Panc1 (cell line): Measurements from ENCODE around the gene OR2B2. TPM values are rescaled to one million over a fixed set of nuclear protein-coding genes. Genes with fewer than 3 reads are reported as not detected.

Source experiments
- ATAC-seq: fragments of 200-7000 bp; cut with Tn5 transposase; 2 replicates; pipeline ENCODE4 v1.9.1; 2020; ENCODE audit warnings: mild to moderate bottlenecking, moderate library complexity
- BruUV-seq: library from RNA; stranded (reverse); fragments of 400-500 nt; replicated peaks from 2 replicates; lab custom pipeline; 2021; lab: Mats Ljungman, UMichigan
- CTCF ChIA-PET: fragments of 300-600 bp; sonication (Branson Sonifier 250); formaldehyde crosslinking; loops from one replicate; lab custom pipeline; 2022; ENCODE audit warnings: antibody characterized with exemption; lab: Charles Lee
- POLR2A ChIA-PET: fragments of 300-600 bp; sonication (Branson Sonifier 250); formaldehyde crosslinking; loops from one replicate; lab custom pipeline; 2022; ENCODE audit warnings: antibody characterized with exemption; lab: Charles Lee
- DNase-seq: peaks from one replicate; pipeline ENCODE4 v3.0.0-alpha.2; 2010; ENCODE audit warnings: low read depth, low spot score
- H3K27ac ChIP-seq: 2 replicates; pipeline ENCODE4 v1.5.1; 2011; ENCODE audit warnings: mild to moderate bottlenecking, low read length, inconsistent platforms
- H3K27me3 ChIP-seq: fragments of 200-500 bp; sonication (Bioruptor generic); 2 replicates; pipeline ENCODE4 v1.6.0; 2014; ENCODE audit warnings: low read length, inconsistent platforms; ENCODE audit not compliant: control insufficient read depth, insufficient read depth
- H3K36me3 ChIP-seq: fragments of 200-500 bp; sonication (Bioruptor generic); 2 replicates; pipeline ENCODE4 v1.5.1; 2014; ENCODE audit warnings: inconsistent platforms, mild to moderate bottlenecking, low read length, moderate library complexity; ENCODE audit not compliant: control insufficient read depth, insufficient read depth
- H3K4me1 ChIP-seq: 2 replicates; pipeline ENCODE4 v1.5.1; 2011; ENCODE audit warnings: inconsistent platforms, mild to moderate bottlenecking, low read length, moderate library complexity; ENCODE audit not compliant: control insufficient read depth, insufficient read depth
- H3K4me3 ChIP-seq, 2 experiments: 2 replicates each; pipeline ENCODE4 v1.5.1; 2011 to 2012; ENCODE audit warnings: low read depth in 2 of 2, low read length in 2 of 2, mild to moderate bottlenecking in 2 of 2, inconsistent platforms in 1 of 2, moderate library complexity in 1 of 2
- H3K9me3 ChIP-seq: fragments of 200-500 bp; sonication (Bioruptor generic); 2 replicates; pipeline ENCODE4 v1.5.1; 2014; ENCODE audit warnings: low read depth, mild to moderate bottlenecking, inconsistent platforms, low read length, moderate library complexity; ENCODE audit not compliant: control insufficient read depth, insufficient read depth
- CTCF ChIP-seq: fragments of 450-650 bp; IDR thresholded peaks from 2 replicates; pipeline ENCODE4 v1.5.1; 2017; ENCODE audit warnings: mild to moderate bottlenecking
- POLR2AphosphoS5 ChIP-seq: IDR thresholded peaks from 2 replicates; pipeline ENCODE4 v1.6.1; 2012; ENCODE audit warnings: mild to moderate bottlenecking, low read depth, low read length, moderate library complexity
- SIN3A ChIP-seq: IDR thresholded peaks from 2 replicates; pipeline ENCODE4 v1.6.1; 2012; ENCODE audit warnings: low read depth, mild to moderate bottlenecking, low read length, moderate library complexity, borderline replicate concordance; ENCODE audit not compliant: insufficient read depth
- TCF7L2 ChIP-seq: IDR thresholded peaks from 2 replicates; pipeline ENCODE4 v1.6.1; 2011; ENCODE audit warnings: mild to moderate bottlenecking, low read depth, low read length, inconsistent platforms
- in situ Hi-C: cut with HindIII; loops from 2 replicates; pipeline ENCODE4 v1.10.0; 2016; ENCODE audit warnings: low sequenced_read_pairs, low pct_unique_long_range_greater_than_20kb
- intact Hi-C: fragments of 100-400 bp; cut with micrococcal nuclease; formaldehyde crosslinking; loops from one replicate; pipeline ENCODE4 v1.10.0; 2022; ENCODE audit not compliant: unreplicated experiment
- total RNA-seq: library from RNA; stranded (reverse); gene quantifications from one replicate; pipeline ENCODE4 v1.2.1, GENCODE V29; 2021; ENCODE audit not compliant: unreplicated experiment
- TF ChIP-seq, protein P1 (sequence below), 2 experiments: IDR thresholded peaks; 2 replicates each; pipeline ENCODE4 v1.6.1; 2011 to 2012; ENCODE audit warnings: low read depth in 2 of 2, control low read depth in 1 of 2, low read length in 1 of 2, mild to moderate bottlenecking in 1 of 2, moderate library complexity in 1 of 2; ENCODE audit not compliant: insufficient read depth in 1 of 2

Gene OR2B2
- total RNA-seq, 1 experiment from 2014 or later: not detected

GRCh38 chr6:27873021-27873940, 38.9 kb downstream of the OR2B2 start:
- no peaks in the 10 kb centered on the region for H3K27me3 ChIP-seq
- in situ Hi-C loops (no loop called here), intact Hi-C loops (loop anchor here (2.0 kb wide), 1 partner anchor 20 kb away; a partner anchor contains a TSS)
- H3K27ac ChIP-seq: peak overlapping the region; percentile 98
- ATAC-seq (peak; percentile 81), DNase-seq (peak; percentile 94)
- BruUV-seq: TSS peak; percentile 73
- H3K4me1 ChIP-seq: peaks cover 27% of the 10 kb centered on the region
- TF ChIP-seq POLR2AphosphoS5 (peak; percentile 98), TCF7L2 (no peak), SIN3A (peak; percentile 95), CTCF (no peak)
- TF ChIP-seq, protein P1, sequence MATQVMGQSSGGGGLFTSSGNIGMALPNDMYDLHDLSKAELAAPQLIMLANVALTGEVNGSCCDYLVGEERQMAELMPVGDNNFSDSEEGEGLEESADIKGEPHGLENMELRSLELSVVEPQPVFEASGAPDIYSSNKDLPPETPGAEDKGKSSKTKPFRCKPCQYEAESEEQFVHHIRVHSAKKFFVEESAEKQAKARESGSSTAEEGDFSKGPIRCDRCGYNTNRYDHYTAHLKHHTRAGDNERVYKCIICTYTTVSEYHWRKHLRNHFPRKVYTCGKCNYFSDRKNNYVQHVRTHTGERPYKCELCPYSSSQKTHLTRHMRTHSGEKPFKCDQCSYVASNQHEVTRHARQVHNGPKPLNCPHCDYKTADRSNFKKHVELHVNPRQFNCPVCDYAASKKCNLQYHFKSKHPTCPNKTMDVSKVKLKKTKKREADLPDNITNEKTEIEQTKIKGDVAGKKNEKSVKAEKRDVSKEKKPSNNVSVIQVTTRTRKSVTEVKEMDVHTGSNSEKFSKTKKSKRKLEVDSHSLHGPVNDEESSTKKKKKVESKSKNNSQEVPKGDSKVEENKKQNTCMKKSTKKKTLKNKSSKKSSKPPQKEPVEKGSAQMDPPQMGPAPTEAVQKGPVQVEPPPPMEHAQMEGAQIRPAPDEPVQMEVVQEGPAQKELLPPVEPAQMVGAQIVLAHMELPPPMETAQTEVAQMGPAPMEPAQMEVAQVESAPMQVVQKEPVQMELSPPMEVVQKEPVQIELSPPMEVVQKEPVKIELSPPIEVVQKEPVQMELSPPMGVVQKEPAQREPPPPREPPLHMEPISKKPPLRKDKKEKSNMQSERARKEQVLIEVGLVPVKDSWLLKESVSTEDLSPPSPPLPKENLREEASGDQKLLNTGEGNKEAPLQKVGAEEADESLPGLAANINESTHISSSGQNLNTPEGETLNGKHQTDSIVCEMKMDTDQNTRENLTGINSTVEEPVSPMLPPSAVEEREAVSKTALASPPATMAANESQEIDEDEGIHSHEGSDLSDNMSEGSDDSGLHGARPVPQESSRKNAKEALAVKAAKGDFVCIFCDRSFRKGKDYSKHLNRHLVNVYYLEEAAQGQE (IDR thresholded peaks at IDR 0.05; ENCODE audit: insufficient read depth in 1 of 2, low read depth in 2 of 2, low read length in 1 of 2): peak in 1 of 2 experiments; percentile 47; a peak in 1 of 4 replicates
- ChIA-PET CTCF (interaction anchor here (0.6 kb wide), 1 partner anchor 11 kb away, joined by 4 read pairs; no protein-coding TSS in a partner anchor), POLR2A (interaction anchor here (0.5 to 5.8 kb wide), 10 partner anchors 17 to 418 kb away, joined by 3 to 119 read pairs (median 6); partner anchors contain the start of gene ZNF165)
- no peaks in the 10 kb centered on the region for H3K36me3 ChIP-seq
- H3K9me3 ChIP-seq: no peaks in the 10 kb centered on the region
- H3K4me3 ChIP-seq: peak overlapping the region; percentile 60 to 66

DNA sequence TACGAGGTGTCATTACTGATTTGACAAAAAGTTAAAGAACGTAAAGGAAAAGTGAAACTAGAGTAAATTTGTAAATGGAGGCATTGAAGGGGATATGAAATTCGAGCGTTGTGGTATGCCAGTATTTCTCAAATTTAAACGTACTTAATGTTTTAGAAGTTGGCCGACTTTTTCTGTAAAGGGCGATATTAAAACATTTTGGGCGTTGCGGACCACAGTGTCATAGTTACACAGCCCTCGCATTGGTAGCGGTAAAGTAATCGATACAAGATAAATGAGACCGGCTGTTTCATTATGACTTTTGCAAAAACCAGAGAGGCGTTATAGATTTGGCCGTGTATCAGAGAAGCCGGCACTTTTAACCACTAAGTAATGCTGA, 39.6 kb downstream of the OR2B2 start:
- intact Hi-C loops (loop anchor here (2.0 kb wide), 1 partner anchor 20 kb away; a partner anchor contains a TSS), in situ Hi-C loops (no loop called here)
- TF ChIP-seq, protein P1 (IDR thresholded peaks at IDR 0.05; ENCODE audit: insufficient read depth in 1 of 2, low read depth in 2 of 2, low read length in 1 of 2): no peak
- POLR2A ChIA-PET: interaction anchor here (0.6 to 5.8 kb wide), 12 partner anchors 18 to 1715 kb away, joined by 3 to 119 read pairs (median 4); partner anchors contain the start of gene ZNF165
- Histone ChIP-seq H3K36me3 (no peaks in the 10 kb centered on the region), H3K27me3 (no peaks in the 10 kb centered on the region), H3K27ac (peak overlapping the region; percentile 98), H3K4me3 (peak overlapping the region; percentile 60 to 66), H3K9me3 (no peaks in the 10 kb centered on the region), H3K4me1 (peaks cover 33% of the 10 kb centered on the region)
- no TSS peak for BruUV-seq
- ATAC-seq (peak; percentile 32), DNase-seq (no peak)
- CTCF ChIA-PET: no interaction called here
